ENCODE data around the gene TAX1BP3.
A peak's percentile ranks its signal among the peaks of the same experiment; 100 is the strongest.

TAX1BP3 gene

DNA sequence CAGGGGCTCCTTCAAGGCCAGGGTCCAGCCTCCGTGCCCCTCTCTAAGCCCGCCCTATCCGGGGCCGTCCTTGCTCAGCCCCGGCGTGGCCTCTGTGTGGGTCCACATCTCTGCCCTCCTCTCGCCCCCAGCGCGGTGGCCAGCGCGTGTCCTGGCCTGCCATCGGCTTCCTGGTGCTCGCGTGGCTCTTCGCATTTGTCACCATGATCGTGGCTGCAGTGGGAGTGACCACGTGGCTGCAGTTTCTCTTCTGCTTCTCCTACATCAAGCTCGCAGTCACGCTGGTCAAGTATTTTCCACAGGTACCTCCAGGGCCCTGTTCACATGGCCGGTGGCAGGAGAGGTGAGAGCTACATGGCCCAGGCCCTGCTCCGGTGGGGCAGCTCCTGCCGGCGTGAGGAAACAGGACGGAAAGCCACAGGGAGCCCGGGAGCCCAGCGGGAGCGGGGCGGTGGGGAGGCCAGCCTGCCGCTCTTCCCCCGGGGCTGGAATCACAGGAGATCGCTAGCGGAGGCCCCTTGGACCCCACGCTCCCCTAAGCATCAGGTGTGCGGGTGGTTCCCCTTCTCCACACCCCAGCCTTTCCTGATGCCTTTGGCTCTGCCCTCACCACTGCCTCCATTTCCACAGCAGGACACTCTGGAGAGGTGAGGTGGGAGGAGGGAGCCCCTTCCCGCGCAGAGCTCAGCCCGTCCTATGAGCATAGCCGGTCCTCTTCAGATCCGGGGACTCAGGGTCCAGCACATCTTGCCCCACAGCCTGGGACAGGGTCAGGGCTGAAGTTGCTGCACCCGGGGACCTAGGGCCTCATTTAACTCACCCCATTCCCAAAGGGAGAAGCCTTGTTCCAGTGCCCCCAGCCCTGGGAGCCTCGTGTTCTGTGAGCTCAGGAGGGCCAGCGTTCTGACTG, 10.2 kb downstream of the TAX1BP3 start:
- no peak for DNase-seq

DNA sequence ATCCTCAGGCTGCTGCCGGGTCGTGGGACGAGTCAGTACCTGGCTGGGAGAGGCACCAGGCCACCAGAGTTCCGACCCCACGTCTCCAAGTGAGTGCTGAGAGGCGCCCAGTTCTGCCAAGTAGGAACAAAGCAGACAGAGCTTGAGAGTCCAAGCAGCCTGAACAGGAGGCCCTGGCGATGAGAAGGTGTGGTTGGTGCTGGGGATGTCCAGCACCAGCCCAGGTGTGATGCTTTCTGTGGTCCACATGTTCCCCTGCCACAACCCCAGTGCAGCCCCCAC, 10.8 kb downstream of the TAX1BP3 start:
- DNase-seq = no peak

DNA sequence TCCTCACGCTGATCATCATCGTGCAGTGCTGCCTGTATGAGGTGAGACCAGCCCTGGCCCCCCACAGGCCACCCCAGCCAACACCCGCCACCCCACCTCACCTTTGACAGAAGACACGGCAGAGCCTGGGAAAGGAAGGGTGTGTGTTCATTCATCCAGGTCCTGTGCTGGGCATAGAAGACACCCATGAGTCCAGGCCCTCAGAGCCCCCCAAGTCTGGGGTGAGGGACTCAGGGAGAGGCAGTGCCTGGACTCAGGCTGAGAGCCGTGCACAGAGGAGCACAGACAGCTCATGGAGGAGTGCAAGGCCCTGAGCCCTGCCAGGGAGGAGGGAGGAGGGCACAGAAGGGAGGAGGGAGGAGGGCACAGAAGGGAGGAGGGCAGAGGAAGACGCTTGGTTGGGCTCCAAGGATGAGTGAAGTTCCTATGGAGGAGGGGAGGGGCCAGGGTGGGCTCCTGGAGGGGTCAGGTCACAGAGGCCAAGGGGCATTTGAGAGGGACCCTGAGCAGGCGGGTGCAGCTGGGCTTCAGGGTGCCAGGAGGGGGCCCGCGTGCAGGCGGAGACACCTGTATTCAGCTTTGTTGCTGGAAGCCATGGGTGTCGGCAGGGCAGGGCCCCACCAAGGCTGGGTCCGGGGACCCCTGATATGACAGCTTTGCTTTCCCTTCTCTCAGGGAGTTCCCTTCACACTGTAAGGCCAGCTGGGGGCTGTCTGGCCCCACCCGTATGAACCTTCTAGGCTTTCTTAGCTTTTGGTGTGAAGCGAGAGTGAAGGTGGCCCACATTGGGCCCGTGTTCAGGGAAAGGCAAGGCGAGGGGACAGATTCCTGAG, 11.4 kb downstream of the TAX1BP3 start:
- DNase-seq = no peak

DNA sequence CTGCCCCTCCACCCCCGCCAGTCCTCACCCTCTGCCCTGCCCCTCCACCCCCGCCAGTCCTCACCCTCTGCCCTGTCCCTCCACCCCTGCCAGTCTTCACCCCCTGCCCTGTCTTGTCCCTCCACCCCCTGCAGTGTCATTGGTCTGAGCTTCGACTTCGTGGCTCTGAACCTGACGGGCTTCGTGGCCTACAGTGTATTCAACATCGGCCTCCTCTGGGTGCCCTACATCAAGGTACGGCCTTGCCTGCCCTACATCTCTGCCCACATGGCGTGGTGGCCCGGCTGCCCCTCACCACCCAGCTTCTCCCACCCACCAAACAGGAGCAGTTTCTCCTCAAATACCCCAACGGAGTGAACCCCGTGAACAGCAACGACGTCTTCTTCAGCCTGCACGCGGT, 12.0 kb downstream of the TAX1BP3 start:
- DNase-seq = no peak

DNA sequence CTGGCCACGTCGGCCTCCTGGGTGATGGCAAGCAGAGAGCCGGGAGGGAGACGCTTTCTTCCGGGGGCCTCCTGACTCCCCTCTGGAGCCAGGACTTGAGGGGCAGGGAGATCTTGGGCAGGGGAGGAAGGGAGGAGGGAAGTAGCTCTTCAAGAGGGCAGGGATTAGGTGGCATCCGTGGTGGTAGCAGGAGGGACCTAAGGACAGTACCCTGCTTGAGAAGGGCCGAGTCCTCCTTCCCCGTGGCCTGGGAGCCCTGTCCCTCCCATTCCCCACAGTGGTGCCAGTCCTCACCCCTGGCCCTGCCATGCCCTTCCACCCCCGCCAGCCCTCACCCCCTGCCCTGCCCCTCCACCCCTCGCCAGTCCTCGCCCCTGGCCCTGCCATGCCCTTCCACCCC, 12.6 kb downstream of the TAX1BP3 start:
- no peak for DNase-seq

DNA sequence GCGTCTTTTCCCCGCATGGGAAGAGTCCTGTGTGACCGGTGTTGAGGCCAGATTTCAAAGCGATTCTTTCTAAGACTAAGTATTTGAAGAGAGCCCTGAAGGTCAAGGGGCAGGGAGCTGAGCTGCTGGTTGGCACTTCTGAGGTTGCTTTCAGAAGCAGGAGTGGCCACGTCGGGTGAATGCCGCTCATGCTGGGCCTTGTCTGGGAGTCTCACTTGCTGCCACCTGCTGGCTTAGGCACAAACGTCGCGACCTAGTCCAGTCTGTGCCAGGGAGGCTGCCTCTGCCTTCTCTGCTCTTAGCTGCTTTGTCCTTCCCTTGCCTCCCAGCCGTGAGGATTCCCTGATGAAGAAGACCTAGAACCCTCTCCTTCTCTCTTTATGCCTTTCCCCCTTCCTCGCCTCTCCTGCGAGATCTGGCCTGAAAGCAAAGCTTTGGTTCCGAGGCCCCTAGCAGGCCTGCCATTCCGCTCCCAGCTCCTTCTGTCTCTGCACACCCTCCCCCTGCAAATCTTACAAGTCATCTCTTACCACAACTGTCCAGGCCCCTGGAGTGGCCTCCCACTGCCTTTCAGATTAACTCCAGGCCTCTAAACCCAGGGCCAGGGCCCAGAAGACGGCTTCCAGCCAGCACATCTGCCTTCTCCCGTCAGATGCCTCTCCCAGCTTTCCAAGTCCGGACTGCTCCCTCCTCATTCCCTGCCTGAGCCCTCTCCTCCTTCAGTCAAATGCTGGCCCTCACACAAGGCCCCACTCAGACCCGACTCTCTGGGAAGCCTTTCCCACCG, 20.4 kb downstream of the TAX1BP3 start:
- DNase-seq = peak; percentile 79

DNA sequence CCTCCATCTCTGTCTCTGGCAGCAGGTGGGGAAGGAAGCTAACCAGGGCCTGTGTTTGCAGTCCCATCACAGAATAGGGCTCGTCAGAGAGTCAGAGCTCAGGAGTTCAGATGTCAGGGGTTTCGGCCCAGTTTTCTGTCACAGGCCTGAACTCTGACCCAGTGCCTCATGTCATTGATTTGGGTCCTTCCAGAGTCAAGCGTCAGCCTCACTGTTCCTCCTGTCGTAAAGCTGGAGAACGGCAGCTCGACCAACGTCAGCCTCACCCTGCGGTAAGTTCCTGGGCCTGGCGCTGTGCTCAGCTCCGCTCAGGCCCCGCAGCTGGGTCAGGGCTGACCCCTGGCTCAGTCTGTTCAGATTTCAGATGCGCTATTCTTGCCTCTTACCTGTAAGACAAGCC, 21.1 kb downstream of the TAX1BP3 start:
- DNase-seq = no peak

DNA sequence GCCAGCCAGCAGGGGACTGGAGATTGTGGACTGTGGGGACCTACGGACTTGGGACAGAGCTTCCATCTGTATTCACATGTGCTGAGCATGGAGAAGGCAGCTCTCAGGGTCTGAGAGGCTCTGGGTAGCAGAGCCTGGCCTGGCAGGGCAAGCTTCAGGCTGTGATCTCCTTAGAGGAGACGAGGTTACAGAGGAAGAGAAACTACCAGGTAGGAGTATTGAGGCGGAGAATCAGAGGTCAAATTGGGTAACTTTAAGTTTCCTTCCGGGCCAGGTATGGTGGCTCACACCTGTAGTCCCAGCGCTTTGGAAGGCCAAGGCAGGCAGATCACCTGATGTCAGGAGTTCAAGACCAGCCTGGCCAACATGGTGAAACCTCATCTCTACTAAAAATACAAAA, 23.1 kb downstream of the TAX1BP3 start:
- no peak for DNase-seq

DNA sequence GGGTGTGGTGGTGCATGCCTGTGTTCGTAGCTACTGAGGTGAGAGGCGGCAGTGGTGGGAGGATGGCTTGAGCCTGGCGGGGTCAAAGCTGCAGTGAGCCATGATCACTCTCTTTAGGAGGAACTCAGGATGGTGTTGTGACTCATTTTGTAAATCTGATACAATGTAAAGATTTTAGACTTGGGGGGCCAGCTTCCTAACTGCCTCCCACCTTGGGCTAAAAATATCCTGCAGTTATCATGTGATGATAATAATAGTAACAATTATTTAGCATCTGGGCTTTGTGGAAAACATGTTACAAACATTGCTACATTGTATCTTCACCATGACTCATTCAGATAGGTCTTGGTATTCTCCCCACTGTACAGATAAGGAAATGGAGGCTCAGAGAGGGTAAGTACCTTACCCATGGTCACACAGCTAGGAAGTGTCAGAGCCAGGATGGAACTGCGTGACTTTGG, 24.5 kb downstream of the TAX1BP3 start:
- DNase-seq = no peak

DNA sequence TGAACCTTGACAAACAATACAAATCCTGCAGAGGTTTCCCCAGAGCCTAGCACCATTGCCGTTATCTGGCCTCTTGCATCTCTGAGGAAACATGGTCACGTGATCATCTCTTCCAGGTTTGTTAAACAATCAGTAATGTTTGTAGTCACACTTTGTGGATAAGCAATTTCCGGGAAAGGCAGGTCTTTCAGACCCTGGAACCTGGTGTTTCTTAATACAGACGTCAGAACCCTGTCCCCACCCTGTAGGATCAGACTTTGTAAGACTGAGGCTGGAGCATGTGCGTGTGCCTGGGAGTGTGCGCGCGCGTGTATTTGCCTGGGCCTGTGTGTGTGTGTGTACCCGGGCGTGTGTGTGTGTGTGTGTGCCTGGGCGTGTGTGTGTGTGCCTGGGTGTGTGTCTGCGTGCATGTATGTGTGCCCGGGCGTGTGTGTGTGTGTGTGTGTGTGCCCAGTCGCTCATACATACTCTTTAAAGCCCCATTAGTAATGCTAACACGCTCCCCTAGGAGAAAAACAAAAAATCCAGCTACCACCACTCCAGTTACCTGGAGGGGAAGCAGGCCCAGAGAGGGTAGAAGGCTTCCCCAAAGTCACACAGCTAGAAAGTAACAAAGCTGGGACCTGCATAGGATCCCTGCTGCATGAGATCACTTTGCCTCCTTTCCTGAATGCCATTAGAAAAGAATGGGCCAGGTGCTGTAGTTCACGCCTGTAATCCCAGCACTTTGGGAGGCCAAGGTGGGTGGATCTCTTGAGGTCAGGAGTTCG, 26.5 kb downstream of the TAX1BP3 start:
- no peak for DNase-seq

DNA sequence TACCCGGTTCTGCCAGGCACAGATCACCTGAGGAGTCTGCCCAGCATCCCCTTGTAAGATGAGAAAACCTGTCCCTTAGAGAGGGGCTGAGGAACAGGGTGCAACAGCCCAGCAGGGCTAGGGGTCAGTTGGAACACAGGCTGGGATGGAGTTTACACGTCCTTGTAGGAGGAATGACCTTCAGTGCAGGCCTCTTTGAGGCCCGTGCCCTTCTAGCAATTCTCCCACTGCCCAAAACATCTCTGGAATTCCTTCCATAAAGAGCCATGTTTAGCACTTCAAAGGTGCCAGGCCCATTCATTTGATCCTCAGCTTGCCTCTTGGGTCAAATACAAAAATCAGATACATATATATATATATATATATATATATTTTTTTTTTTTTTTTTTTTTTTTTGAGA, 27.4 kb downstream of the TAX1BP3 start:
- no peak for DNase-seq

DNA sequence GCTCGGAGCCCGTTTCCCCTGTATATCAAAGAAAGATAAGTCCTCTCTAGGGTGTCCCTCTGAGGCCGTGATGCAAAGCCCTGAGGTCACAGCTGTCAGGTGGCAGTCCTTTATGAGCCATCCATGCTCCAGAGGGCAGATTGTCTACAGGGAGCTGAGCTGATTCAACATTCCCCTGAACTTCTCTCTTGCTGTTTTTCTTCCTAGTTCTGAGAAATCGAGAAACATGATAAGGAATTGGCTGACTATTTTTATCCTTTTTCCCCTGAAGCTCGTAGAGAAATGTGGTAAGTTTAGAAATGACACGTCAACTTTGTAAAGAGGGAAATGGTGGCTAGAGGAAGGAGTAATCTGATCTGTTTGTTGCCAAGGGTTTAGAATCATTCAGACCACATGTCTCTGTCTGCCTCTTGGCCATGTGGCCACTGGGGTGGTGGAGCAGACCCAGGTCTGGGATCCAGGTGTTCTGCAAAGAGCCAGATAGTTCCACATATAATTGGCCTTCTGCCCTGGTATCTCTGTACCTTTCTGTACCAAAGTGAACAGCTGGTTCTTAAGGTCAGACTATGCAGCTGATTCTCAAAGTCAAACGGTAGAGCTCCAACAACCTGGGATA, 28.3 kb downstream of the TAX1BP3 start:
- no peak for DNase-seq

DNA sequence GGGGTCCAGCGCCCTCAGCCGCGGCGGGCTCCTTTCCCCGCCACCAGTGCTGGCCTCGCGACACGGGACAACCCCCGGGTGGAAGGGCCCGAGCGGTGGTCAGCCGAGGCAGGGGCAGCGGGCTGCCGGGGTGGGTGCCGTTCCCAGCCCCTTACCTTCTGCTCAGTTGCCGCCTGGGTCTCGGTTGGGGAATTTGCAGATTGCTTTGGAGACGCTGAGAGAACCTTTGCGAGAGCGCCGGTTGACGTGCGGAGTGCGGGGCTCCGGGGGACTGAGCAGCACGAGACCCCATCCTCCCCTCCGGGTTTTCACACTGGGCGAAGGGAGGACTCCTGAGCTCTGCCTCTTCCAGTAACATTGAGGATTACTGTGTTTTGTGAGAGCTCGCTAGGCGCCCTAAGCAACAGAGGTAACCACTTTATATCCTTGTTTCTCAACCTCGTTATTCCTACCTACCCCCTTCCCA, 31.4 kb downstream of the TAX1BP3 start:
- no peak for DNase-seq

DNA sequence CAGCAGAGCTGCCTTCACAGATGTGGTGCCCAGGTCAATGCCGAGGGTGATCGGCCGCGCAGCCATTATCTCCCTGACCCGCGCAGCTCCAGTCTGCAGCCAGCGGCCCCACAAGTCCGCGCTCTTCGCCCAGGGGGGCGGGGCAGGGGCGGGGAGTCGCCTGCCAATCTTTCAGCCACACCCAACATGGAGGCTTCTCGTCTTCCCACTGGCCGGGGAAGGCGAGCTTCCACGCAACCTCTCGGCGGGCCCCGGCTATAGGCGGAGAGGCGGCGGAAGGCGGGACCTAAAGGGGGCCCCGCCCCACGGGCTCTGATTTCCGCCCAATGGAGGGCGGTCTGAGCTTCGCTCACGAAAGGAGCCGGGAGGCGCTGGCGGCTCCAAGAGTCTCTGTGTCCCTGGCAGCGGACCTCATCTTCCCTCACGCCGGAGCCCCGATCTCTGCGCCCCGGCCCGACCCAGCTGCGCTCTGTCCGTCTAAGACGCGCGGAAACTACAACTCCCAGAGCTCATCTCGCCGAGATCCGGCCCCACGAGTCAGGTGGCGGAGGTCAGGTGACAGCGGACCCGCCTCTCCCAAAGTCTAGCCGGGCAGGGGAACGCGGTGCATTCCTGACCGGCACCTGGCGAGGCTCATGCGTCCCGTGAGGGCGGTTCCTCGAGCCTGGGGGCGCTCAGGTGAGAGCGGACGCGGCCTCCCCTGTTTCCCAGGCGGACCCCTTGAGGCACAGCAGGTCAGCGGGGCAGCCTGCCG, 32.0 kb downstream of the TAX1BP3 start, which contains the start of the genes CTNS and SHPK:
TSS of gene CTNS (plus strand) at position 607 of the 754 bp plus-strand sequence. CDS start 3,447 bp downstream, outside the sequence.
TSS of gene SHPK (minus strand) at position 97 of the 754 bp plus-strand sequence. CDS start at position 66, 31 bp downstream.
- peak; percentile 98 for DNase-seq

DNA sequence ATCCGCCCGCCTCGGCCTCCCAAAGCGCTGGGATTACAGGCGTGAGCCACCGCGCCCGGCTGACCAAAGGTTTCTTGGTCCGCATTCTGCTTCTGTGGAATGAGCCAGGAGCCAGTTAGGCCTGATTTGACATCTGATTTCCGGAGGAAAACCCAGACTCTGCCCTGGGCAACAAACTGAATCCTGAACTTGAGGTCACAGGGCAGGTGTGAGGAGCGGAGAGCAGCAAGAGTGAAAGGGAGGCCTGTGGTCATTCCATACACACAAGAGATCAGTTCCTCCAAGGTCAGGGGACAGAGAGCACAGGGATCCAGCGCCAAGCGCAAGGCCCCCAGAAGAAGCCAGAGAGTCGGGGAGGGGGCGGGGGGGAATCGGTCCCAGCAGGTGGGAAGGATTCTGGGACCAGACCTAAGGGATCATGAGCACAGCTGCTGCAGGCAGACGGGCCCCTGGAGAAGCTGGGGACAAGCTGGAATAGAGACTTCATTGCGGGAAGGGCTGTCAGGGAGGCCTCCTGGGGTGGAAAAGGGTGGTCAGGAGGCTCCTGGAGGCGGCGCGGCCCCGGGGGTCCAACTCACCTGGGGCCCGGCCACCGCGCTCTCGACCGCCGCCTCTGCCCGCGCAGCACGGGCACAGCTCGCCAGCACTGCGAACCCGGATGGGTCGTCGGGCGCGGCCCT, 32.8 kb downstream of the TAX1BP3 start:
- DNase-seq = no peak

DNA sequence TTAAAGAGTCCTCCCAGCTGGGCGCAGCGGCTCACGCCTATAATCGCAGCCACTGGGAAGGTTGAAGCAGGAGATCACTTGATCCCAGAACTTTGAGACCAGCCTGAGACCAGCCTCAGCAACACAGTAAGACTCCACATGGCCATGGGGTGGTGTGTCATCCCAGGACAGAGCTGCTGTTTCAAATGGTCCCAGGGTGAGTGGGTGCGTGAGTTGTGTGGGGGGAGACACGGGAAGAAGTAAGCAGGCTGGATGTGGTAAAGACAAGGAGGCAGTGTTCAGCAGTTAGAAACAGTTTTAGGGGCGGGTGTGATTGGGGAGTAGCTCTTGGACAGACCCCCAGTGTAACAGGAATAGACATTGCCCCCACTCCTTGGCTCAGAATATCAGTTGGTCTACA, 36.1 kb downstream of the TAX1BP3 start:
- no peak for DNase-seq

DNA sequence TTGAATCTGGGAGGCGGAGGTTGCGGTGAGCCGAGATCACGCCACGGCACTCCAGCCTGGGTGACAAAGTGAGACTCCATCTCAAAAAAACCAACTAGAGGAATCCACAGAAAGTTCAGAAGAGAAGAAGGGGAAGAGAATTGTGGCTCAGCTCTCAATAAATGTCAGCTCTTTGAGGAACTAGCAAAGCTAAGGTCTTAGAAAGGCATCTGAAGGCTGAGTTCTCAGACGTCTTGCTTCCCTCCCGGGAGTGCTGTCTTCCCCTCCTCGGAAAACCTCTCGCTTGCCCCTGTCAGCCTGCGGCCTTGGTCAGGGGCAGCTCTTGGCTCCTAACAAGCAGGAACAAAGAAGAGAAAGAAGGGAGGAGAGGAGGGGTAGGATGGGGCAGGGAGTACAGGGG, 37.6 kb downstream of the TAX1BP3 start:
- DNase-seq = no peak

DNA sequence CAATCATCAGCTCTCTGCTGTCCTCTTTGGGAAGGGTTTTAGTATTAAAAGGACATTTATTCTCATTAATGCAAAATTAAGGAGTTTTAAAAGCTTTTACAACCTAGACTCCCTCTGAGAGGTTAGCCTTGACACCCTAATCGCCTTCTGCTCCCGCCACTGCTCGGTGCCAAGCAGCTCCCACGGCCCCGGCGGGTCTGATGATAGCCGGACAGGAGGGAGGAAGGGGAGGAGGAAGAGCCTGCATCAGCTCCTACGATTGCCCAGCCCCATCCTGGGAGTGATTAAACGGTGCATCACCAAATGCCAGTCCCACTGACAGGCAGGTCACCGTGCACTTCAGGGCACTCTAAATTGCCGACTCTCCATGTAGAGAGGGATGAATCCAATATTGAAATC, 40.6 kb downstream of the TAX1BP3 start:
- no peak for DNase-seq

DNA sequence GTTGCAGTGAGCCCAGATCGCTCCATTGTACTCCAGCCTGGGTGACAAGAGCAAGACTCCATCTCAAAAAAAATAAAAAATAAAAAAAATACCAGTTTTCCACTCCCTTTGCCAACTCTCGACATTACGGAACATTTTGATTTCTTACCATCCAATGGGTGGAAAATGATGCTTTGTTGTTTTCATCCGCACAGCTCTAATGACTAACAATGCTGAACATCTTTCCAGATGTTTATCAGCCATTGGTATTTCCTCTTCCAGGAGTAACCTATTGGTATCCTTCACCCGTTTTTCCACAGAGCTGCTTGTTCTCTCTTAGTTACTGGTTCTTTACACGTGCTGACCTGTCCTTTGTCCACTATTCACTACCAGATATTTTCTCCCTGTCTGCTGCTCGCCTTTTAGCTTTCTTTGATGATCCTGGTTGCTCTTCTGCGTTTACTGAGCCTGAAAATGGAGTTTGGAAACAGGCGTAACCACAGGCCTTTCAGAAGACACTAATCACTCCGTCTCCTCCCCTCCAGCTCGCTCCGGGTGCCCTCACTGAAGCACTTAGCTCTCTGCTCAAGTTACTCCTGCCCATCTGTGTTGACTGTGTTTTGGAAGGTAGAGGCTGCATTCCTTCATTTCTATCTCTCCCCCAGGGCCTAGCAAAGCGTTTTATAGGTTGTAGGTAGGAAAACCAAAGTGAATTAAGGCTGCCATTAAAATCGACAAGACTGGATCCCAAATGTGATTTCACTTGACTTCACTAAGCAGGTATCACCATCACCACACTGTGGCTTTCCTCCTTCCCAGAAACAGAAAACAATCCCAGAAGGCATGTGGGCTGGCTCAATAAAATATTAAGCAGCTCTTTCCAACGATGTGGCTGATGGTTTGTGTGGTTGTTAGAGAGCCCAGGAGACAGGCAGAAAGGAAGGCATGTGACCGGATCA, 41.3 kb downstream of the TAX1BP3 start:
- DNase-seq = peak; percentile 61

Data from eye (tissue), 1 donor.